ENCODE data around the gene OCLN.
"Not testable (repeated sequence)": the region's sequence is repeated elsewhere in the genome, so short reads cannot be mapped to it uniquely, and the experiment has no call there.

The OCLN gene

DNA sequence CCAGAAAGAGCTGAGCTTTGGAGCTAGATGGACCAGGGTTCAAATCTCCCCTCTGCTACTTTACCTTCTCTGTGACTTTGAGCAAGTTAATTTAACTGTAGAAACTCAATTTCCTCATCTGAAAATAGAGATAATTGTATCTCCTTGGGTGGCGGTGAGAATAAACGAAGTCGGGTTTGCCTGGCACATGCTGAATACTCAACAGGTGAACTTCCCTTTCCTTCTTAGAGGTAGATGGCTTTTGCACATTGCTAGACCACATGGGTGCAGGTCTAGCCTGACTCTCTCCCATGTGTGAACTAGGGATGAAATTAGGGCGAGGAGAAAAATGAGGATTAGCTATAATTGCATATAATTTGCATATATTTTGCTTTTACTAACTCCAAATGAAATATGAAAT lies 36.0 kb downstream of the OCLN start:
- DNase-seq (ENCODE audit: low spot score), result no peak

DNA sequence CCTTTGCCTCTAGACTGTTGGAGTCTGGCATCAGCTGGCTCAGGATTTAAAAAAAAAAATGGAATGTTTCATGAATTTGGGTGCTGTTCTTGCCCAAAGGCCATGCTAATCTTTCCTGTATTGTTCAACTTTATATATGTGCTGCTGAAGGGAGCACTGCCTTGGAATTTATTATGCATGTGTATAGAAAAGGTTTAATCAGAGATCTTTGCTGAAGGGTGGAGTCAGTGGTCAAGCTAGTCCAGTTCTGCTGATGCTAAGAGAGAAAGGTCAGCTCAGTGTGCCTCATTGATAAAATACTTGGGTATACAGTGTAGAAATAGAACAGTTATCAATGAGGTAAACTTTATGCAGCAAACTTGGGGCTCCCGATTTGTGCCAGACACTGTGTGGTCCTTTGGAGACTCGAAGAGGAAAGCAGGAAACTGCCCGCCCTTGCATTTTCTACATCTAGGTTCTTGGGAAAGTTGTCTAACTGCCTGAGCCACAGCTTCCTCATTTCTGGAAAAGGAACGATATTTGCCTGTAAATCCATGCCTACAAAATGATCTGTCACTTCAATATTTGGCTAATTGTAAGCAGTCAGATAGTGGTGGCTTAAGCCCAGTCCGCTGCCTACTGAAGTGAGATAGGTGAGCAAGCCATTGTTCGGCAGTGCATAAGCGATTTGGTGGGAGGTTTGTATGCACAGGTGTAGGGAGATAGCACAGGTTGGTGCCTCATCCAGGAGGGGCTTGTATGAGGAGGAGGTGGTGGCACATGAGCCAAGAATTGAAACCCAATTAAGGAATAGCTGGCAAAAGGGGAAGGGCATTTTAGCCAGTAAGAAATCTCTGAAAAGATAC lies 38.2 kb downstream of the OCLN start:
- DNase-seq (ENCODE audit: low spot score), result no peak

DNA sequence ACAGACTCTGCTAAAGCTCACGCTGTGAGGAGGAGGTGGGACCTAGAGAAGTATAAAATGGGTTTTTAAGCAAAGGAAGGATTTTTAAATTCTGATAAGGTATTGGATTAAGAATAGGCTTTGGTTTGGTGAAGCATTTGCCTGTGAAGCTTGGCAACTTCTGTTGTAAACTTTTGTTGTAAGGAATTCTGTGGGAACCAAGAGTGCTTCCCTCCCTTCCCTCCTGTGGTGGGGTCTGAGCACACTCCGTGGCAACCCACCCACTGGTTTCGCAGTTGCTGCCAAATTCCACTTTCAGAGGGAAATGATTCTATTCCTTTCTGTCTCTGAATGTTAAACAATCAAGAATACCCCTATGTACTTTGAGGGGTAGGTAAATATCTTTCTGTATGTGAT lies 38.8 kb downstream of the OCLN start:
- no peak for DNase-seq (ENCODE audit: low spot score)

DNA sequence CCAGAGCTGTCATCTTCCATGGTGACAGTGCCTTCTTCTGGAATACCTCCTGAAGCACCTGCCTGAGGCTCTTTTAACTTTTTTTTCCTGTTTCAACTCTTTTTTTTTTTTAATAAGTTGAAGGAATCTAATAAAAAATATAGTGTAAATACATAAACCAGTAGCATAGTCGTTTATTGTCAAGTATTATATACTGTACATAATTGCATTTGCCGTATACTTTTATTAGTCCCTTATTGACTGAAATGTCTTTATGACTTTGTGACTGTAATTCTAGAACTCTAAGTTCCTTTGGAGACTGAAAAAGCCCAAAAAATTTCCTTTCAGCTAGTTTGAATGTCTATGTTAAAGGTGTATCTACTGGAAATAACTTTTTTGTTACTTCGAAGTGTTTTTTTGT lies 45.3 kb downstream of the OCLN start:
- DNase-seq (ENCODE audit: low spot score), result not testable (repeated sequence)

DNA sequence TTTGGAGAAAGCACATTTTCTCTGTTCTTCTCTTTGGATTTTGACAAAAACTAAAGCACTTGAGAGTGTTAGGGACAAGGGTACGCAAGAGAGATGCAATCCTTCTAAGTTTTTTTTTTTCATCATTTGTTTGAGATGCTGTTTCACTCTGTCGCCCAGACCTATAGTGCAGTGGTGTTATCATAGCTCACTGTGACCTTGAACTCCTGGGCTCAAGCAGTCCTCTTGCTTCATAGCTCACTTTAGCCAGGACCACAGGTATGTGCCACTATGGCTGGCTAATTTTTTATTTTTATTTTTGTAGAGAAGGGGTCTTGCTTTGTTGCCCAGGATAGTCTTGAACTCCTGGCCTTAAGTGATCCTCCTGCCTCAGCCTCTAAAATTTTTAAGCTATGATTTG lies 46.1 kb downstream of the OCLN start:
- not testable (repeated sequence) for DNase-seq (ENCODE audit: low spot score)

DNA sequence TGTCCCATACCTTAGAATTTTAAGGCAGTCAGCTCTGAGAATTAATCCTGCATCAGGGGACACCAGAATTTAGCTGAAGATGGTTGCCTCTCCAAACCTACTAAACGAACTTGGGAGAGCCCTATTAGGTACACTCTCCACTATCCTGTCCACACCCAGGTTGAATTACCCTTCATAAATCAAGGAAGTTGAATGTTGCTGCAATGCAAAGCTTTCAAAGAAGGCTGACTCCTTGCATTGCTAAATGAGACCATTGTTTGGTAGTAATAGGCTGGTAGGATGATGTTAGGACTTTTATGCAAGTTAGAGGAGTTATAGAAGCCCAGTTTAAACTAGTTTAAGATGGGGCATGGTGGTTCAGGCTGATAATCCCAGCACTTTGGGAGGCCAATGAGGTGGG lies 48.8 kb downstream of the OCLN start:
- not testable (repeated sequence) for DNase-seq (ENCODE audit: low spot score)

DNA sequence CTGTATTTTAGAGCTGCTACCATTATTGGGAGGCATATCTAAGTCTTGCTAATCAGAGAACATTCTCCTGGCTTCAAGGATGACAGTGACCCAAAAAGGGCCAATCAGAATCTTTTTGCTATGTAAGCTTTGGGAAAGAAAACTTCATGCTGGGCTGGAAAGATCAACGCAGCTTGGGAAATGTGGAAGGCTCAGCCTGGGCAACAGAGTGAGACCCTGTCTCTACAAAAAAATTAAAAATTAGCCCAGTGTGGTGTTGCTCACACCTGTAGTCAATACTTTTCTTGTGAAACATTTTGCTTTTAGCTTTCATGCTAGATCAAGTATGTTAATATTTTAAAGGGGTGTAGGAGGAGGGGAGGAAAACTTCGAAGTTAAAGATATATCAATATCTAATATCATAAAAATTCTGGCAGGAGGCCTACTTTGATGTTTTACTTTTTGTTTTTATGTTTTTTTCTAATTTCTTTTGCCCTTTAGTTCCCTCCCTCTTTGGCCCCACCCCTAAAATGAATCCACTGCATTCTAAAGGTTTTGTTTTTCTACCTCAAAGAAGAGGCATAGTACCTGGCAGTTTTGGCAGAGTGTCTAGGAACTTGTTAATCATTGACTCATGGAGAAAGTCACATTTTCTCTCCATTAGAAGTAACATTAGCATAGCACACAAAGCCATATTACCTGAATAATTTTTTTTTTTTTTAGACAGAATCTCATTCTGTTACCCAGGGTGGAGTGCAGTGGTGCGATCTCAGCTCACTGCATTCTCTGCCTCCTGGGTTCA lies 50.4 kb downstream of the OCLN start:
- DNase-seq (ENCODE audit: low spot score), result not testable (repeated sequence)

DNA sequence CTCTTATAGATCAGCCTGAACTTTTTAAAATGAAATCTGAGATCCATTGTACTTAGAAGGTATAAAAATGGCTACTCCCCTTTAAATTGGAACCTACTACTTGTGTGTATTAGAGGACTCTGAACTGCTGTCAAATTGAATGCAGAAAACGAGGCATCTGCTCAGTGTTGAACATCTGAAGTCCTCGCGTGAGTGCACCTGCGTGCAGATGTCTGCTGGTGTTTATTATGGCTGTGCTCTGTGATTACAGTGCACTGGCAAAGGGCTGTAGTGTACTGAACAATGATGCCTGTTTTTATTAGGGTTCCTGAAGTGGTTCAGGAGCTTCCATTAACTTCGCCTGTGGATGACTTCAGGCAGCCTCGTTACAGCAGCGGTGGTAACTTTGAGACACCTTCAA lies 52.0 kb downstream of the OCLN start:
- not testable (repeated sequence) for DNase-seq (ENCODE audit: low spot score)

DNA sequence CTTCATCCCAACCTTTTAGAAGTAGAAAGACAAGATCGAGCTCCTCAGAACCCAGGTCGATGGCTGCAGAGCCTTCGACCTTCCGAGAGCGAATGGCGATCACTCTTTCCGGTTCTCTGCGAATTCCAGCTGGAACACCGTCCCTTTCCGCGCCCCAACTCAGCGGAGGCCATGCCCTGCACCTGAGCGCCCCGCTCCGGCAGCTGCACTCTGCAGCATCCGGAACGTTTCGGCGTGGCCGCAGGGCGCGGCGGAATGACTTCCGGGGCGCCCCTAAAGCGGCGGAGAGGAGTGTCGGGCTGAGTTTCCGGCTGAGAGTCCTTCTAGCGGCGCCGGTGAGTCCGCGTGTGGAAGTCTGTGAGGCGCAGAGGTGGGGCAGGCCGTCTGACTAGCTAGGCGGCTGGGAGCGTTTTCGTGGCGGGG lies 67.3 kb downstream of the OCLN start, which contains the start of gene GTF2H2C:
GTF2H2C (plus strand) TSS at position 284 of the 423 bp plus-strand sequence. CDS start 4,942 bp downstream, outside the sequence.
- DNase-seq (ENCODE audit: low spot score), result peak; percentile 69

DNA sequence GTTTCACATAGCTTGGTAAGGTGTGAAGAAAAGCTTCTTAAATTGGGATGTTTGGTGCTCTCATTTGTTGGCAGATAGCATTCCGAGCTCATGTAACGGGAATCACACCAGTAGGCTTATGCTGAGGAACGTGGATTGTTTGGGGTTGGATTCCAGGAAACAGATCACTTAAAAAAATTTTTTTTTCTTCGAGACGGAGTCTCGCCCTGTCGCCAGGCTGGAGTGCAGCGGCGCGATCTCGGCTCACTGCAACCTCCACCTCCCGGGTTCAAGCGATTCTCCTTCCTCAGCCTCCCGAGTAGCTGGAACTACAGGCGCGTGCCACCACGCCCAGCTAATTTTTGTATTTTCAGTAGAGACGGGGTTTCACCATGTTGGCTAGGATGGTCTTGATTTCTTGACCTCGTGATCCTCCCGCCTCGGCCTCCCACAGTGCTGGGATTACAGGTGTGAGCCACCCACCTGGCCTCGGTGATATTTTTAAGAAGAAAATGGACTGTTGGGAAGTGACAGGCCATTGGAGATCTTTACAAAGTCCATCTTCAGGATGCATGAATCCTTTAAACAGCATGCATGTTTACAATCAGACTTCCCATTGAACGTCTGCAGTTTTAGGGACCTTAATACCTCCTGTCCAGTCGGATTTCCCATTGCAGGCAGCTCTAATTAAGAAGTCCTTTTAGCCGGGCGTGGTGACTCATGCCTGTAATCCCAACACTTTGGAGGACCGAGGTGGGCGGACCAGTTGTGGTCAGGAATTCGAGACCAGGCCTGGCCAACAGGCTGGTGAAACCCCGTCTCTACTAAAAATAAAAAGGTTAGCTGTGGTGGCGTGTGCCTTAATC lies 68.2 kb downstream of the OCLN start:
- not testable (repeated sequence) for DNase-seq (ENCODE audit: low spot score)

DNA sequence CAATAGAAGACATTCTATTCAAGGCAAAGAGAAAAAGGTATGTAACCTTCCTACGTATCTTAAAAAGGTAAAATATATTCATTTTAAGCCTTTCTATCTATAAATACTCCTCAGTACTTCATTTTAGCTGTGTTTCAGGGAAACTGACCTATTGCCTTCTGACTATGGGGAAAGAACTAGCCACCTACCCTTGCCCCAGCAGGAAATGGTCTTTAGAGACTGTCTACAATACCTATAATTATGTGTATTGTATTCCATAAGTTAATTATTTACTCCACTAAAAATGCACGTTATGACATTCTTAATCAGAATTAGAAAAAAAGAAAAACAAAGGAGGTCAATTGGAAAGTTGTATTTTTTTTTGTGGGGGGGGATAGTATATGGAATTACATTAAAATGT lies 73.6 kb downstream of the OCLN start:
- DNase-seq (ENCODE audit: low spot score), result not testable (repeated sequence)

DNA sequence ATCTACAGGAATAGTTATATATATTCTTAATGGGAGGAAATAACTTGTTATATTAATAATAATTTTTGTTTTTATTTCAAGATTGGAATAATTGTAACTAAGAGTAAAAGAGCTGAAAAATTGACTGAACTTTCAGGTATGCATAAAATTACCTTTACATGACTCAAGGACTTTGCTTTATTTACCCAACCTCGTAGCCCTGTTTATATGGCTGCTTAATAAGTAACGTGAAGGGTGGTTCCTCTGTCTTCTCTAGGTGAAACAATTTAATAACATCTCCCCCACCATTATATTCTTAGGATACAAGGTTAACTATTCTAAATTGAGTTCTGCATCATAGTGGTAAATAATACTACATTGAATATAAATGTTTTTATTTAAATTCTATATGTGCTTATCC lies 75.5 kb downstream of the OCLN start:
- DNase-seq (ENCODE audit: low spot score), result not testable (repeated sequence)

DNA sequence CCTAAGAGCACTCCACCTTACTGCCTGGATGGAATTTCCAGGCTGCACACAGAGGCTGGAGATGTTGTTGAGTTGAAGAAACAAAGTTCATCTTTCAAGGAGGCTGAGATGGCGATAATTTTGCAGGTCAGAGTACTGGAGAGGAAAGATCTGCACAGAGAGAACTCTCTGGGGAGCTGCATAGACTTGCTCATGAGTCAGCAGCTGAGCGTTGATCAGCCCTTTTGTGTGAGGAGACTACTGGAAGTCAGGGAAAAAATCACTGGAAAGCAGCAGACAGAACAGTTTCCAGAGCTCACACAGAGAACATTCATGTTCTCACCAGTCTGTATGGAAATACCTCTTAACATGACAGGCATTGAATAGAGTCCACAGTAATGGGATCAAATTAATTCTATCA lies 90.8 kb downstream of the OCLN start:
- not testable (repeated sequence) for DNase-seq (ENCODE audit: low spot score)

DNA sequence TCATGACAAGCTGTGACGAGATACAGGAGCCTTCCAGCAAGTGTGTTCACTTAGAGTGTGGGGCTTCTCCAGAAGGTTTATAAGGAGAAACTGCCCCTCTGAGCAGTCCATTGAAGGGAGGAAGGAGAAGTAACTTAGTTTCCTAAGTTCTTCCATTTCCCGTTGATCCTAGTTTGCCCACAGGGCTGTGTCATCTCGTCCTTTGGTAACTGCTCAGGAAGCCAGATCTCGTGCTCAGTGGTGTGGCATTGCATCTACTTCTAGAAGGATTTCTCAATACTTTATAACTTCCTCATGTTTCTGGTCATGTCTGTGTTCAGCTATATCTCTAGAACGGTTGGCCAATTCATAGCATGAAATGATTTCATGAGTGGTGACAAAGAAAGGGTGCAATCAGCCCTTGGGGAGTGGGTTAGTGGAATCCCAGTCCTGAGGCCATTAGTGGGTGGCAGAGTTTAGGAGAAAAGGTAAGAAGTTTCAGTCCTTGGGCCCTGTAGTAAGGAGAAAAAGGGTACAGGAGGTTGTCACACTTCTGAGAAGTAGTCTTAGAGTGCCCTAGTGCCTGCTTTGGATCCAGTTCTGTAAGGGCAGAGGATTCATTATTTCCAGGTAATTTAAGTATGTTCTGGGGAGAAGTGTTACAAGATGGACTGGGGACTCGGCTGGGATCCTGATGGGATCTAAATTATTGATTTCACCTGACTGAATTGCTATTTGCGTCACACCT lies 103.7 kb downstream of the OCLN start:
- not testable (repeated sequence) for DNase-seq (ENCODE audit: low spot score)

DNA sequence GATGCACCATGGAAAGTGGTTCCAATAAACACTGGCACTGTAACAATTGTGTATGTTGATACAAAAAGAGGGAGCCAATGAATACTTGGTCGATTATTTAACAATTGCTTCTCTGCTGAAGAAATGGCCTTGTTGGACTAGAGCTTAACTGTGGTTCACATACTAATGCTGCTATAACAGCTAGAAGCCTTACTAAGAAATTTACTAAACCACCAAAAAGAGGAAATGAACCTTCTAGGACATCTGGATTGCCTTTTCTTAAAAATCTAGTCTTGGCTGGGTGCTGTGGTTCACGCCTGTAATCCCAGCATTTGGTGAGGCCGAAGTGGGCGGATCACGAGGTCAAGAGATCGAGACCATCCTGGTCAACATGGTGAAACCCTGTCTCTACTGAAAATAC lies 109.4 kb downstream of the OCLN start:
- DNase-seq (ENCODE audit: low spot score), result not testable (repeated sequence)

DNA sequence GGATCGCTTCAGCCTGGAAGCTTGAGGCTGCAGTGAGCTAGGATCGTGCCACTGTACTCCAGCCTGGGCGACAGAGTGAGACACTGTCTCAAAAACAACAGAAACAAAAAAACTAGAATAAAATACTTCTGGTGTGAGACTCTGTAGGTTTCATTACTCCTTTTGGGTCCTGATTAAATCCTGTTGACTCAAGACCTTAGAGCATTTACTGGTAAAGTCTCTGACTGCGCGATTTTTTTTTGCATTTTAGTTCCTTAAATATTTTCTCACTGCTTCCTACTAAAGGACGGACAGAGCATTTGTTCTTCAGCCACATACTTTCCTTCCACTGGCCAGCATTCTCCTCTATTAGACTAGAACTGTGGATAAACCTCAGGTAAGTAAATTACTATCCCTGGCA lies 114.2 kb downstream of the OCLN start:
- DNase-seq (ENCODE audit: low spot score), result not testable (repeated sequence)
